GM12875 (cell line): Measurements from ENCODE around the gene GNB4.
A peak's percentile ranks its signal among the peaks of the same experiment; 100 is the strongest.

Experiments used
- H3K4me3 ChIP-seq: one replicate; pipeline ENCODE4 v1.5.1; 2011; ENCODE audit warnings: low read depth, low read length, control low read depth
- TF ChIP-seq, protein P1 (sequence below): IDR thresholded peaks from 2 replicates; pipeline ENCODE4 v1.5.1; 2011; ENCODE audit warnings: low read depth, mild to moderate bottlenecking, control low read depth, inconsistent platforms, low read length, moderate library complexity, borderline replicate concordance; ENCODE audit not compliant: insufficient read depth

The GNB4 gene

GRCh38 chr3:179347345-179348194 lies 103.7 kb downstream of the GNB4 start, which contains the start of gene MFN1:
TSS of gene MFN1 (plus strand) at chr3:179347709. CDS start at chr3:179348852, 1,143 bp downstream.
- peak within 1 kb of the TSS; percentile 78 for H3K4me3 ChIP-seq
- TF ChIP-seq, protein P1, sequence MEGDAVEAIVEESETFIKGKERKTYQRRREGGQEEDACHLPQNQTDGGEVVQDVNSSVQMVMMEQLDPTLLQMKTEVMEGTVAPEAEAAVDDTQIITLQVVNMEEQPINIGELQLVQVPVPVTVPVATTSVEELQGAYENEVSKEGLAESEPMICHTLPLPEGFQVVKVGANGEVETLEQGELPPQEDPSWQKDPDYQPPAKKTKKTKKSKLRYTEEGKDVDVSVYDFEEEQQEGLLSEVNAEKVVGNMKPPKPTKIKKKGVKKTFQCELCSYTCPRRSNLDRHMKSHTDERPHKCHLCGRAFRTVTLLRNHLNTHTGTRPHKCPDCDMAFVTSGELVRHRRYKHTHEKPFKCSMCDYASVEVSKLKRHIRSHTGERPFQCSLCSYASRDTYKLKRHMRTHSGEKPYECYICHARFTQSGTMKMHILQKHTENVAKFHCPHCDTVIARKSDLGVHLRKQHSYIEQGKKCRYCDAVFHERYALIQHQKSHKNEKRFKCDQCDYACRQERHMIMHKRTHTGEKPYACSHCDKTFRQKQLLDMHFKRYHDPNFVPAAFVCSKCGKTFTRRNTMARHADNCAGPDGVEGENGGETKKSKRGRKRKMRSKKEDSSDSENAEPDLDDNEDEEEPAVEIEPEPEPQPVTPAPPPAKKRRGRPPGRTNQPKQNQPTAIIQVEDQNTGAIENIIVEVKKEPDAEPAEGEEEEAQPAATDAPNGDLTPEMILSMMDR = no peak
